ENCODE data around the gene TBL3. TPM values are rescaled to one million over a fixed set of nuclear protein-coding genes. Genes with fewer than 3 reads are reported as not detected.

Gene TBL3
- total and polyA plus RNA-seq, 9 of the 15 experiments (the other 6 are each of a cell fraction or from before 2014, with no cell fraction given), result 0.97 to 117 (median 24.5) TPM

DNA sequence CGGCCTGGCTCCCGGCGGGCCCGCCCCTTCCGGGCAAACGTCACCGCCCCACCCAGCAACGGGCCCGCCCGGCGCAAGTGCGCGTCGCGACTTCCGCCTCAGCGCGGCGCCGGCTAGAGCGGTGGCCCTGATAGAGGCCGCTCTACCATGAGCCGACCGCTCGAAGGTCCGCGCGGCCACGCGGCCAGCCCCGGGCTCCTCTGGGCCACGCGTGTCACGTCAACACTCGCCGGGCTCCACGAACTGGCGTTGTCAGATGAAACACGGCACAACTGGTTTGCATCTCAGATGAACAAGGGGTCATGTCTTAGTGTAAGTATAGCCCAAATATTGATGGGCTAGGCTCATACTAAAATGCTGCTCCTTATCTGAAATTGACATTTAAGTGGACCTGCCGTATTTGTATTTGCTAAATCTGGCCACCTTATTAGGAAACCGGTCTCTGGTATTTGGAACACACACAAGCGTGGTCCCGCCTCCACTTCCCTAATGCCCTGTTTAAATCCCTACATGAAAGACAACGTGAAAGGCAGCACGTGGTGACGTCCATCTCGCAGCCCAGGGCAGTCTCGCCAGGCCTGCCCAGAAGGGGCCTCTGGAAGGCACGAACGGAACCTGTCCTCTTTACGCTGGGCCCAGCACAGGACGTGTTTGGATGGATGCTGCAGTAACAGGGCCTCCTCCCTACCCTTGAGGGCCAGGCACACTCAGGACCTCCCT is 38.1 kb downstream of the TBL3 start, which contains the start of gene ZNF598 (continued):
- no peak for TF ChIP-seq COPS2 (conservative IDR thresholded peaks at IDR 0.05)
- TF ChIP-seq, protein P1, sequence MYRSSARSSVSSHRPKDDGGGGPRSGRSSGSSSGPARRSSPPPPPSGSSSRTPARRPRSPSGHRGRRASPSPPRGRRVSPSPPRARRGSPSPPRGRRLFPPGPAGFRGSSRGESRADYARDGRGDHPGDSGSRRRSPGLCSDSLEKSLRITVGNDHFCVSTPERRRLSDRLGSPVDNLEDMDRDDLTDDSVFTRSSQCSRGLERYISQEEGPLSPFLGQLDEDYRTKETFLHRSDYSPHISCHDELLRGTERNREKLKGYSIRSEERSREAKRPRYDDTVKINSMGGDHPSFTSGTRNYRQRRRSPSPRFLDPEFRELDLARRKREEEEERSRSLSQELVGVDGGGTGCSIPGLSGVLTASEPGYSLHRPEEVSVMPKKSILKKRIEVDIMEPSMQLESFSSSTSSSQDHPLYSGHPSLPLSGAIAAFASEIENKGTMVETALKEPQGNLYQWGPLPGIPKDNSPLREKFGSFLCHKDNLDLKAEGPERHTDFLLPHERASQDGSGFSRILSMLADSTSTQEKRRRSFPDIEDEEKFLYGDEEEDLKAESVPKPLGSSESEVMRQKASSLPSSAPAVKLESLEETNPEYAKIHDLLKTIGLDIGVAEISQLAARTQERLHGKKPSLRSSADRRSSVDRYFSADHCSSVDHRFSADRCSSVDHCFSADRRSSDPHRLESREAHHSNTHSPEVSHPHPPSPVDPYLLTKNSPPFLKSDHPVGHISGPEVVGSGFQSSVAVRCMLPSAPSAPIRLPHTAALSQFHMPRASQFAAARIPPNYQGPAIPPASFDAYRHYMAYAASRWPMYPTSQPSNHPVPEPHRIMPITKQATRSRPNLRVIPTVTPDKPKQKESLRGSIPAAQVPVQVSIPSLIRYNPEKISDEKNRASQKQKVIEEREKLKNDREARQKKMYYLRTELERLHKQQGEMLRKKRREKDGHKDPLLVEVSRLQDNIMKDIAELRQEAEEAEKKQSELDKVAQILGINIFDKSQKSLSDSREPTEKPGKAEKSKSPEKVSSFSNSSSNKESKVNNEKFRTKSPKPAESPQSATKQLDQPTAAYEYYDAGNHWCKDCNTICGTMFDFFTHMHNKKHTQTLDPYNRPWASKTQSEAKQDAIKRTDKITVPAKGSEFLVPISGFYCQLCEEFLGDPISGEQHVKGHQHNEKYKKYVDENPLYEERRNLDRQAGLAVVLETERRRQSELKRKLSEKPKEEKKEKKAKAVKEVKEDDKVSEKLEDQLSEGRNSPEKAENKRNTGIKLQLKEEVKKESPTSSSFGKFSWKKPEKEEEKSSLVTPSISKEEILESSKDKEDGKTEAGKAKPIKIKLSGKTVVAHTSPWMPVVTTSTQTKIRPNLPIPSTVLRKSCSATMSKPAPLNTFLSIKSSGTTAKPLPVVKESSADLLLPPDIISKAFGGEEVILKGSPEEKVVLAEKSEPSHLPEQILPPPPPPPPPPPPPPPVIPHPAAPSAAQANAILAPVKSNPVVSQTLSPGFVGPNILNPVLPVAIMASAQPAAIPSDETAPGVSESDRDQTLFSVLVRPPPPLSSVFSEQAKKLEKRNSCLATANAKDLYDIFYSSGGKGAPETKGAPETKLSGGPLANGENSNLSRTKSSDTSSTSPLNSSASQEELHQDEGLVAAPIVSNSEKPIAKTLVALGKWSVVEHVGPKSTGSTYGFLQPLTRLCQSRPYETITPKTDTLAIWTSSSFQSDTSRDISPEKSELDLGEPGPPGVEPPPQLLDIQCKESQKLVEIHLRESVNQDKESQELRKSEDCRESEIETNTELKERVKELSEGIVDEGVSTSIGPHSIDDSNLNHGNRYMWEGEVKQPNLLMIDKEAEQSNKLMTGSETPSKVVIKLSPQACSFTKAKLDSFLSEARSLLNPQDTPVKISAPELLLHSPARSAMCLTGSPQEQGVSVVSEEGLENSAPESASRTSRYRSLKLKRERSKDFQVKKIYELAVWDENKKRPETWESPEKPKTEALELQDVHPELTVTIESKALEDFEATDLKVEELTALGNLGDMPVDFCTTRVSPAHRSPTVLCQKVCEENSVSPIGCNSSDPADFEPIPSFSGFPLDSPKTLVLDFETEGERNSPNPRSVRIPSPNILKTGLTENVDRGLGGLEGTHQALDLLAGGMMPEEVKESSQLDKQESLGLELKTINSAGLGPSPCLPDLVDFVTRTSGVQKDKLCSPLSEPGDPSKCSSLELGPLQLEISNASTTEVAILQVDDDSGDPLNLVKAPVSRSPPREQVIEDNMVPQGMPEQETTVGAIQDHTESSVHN (IDR thresholded peaks at IDR 0.05; ENCODE audit: borderline replicate concordance in 1 of 2, low read depth in 1 of 2), result 0 out of 4 replicates have a peak, but pooled peaks of 1 of the 2 experiments have one; percentile 28
- TF ChIP-seq SMARCA5 (IDR thresholded peaks at IDR 0.05), result no peak
- TF ChIP-seq ZKSCAN1 (IDR thresholded peaks at IDR 0.05; ENCODE audit: low read depth, low read length), result 0 out of 2 replicates have a peak, but pooled peaks have one; percentile 18
- TF ChIP-seq RB1 (IDR thresholded peaks at IDR 0.05; ENCODE audit: low read depth), result peak; percentile 69
- TF ChIP-seq, protein P2, sequence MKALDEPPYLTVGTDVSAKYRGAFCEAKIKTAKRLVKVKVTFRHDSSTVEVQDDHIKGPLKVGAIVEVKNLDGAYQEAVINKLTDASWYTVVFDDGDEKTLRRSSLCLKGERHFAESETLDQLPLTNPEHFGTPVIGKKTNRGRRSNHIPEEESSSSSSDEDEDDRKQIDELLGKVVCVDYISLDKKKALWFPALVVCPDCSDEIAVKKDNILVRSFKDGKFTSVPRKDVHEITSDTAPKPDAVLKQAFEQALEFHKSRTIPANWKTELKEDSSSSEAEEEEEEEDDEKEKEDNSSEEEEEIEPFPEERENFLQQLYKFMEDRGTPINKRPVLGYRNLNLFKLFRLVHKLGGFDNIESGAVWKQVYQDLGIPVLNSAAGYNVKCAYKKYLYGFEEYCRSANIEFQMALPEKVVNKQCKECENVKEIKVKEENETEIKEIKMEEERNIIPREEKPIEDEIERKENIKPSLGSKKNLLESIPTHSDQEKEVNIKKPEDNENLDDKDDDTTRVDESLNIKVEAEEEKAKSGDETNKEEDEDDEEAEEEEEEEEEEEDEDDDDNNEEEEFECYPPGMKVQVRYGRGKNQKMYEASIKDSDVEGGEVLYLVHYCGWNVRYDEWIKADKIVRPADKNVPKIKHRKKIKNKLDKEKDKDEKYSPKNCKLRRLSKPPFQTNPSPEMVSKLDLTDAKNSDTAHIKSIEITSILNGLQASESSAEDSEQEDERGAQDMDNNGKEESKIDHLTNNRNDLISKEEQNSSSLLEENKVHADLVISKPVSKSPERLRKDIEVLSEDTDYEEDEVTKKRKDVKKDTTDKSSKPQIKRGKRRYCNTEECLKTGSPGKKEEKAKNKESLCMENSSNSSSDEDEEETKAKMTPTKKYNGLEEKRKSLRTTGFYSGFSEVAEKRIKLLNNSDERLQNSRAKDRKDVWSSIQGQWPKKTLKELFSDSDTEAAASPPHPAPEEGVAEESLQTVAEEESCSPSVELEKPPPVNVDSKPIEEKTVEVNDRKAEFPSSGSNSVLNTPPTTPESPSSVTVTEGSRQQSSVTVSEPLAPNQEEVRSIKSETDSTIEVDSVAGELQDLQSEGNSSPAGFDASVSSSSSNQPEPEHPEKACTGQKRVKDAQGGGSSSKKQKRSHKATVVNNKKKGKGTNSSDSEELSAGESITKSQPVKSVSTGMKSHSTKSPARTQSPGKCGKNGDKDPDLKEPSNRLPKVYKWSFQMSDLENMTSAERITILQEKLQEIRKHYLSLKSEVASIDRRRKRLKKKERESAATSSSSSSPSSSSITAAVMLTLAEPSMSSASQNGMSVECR (CRISPR knock-in tag; IDR thresholded peaks at IDR 0.05), result peak; percentile 85
- no peak for TF ChIP-seq PCBP2 (IDR thresholded peaks at IDR 0.05; ENCODE audit: low read depth, low read length, poor library complexity, severe bottlenecking)
- no peak for TF ChIP-seq MAFF (IDR thresholded peaks at IDR 0.05; ENCODE audit: low read length)
- TF ChIP-seq RBBP5 (IDR thresholded peaks at IDR 0.05; ENCODE audit: borderline replicate concordance, insufficient read depth, low read length, poor library complexity, severe bottlenecking), result peak; percentile 79
- TF ChIP-seq TEAD2 (tag; IDR thresholded peaks at IDR 0.05), result no peak
- TF ChIP-seq, protein P3, sequence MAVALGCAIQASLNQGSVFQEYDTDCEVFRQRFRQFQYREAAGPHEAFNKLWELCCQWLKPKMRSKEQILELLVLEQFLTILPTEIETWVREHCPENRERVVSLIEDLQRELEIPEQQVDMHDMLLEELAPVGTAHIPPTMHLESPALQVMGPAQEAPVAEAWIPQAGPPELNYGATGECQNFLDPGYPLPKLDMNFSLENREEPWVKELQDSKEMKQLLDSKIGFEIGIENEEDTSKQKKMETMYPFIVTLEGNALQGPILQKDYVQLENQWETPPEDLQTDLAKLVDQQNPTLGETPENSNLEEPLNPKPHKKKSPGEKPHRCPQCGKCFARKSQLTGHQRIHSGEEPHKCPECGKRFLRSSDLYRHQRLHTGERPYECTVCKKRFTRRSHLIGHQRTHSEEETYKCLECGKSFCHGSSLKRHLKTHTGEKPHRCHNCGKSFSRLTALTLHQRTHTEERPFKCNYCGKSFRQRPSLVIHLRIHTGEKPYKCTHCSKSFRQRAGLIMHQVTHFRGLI (CRISPR knock-in tag; IDR thresholded peaks at IDR 0.05), result no peak
